K562 (cell line): Measurements from ENCODE around the gene VPS35L. TPM values are rescaled to one million over a fixed set of nuclear protein-coding genes. Genes with fewer than 3 reads are reported as not detected.

Source experiments
- CBFA2T3 ChIP-seq: fragments of 450-650 bp; IDR thresholded peaks from 2 replicates; pipeline ENCODE4 v1.6.1; 2017
- CHD4 ChIP-seq: fragments of 200-600 bp; sonication (generic); IDR thresholded peaks from 3 replicates; pipeline ENCODE4 v1.6.1; 2012; ENCODE audit warnings: low read depth, mild to moderate bottlenecking, mixed read lengths, low read length, inconsistent platforms; ENCODE audit not compliant: insufficient read depth, insufficient replicate concordance, poor library complexity, severe bottlenecking
- ELF4 ChIP-seq: fragments of 450-650 bp; formaldehyde crosslinking; IDR thresholded peaks from 2 replicates; pipeline ENCODE4 v1.4.0; 2022; ENCODE audit warnings: missing genetic modification characterization
- ETS2 ChIP-seq: IDR thresholded peaks from 2 replicates; pipeline ENCODE4 v1.6.1; 2016; ENCODE audit warnings: borderline replicate concordance, missing genetic modification characterization, mild to moderate bottlenecking, moderate library complexity, missing compliant biosample characterization; ENCODE audit not compliant: poor library complexity, severe bottlenecking
- ETV6 ChIP-seq, 3 experiments: fragments of 150-350 bp in 1 of 3; sonication (generic) in 1 of 3; formaldehyde crosslinking in 1 of 3; IDR thresholded peaks; 2 replicates each; pipeline versions ENCODE4 v1.6.1 to v1.8.0; 2014 to 2022; ENCODE audit warnings: borderline replicate concordance in 2 of 3, low read depth in 2 of 3, antibody characterized with exemption in 1 of 3, low read length in 1 of 3, mild to moderate bottlenecking in 1 of 3, missing genetic modification reagents in 1 of 3
- FOXK1 ChIP-seq: sonication (generic); formaldehyde crosslinking; IDR thresholded peaks from 2 replicates; pipeline ENCODE4 v1.8.0; 2022; ENCODE audit warnings: missing genetic modification reagents, mild to moderate bottlenecking, borderline replicate concordance
- GATAD2B ChIP-seq: fragments of 450-650 bp; IDR thresholded peaks from 2 replicates; pipeline ENCODE4 v1.6.1; 2017; ENCODE audit warnings: mild to moderate bottlenecking, borderline replicate concordance
- HES1 ChIP-seq: fragments of 450-650 bp; IDR thresholded peaks from 2 replicates; pipeline ENCODE4 v1.6.1; 2016; ENCODE audit warnings: low read depth, mild to moderate bottlenecking, moderate library complexity
- HMG20B ChIP-seq: fragments of 250-450 bp; sonication (Bioruptor Pico); IDR thresholded peaks from 2 replicates; pipeline ENCODE4 v1.5.0; 2021; ENCODE audit warnings: mild to moderate bottlenecking
- IRF2 ChIP-seq: sonication (generic); formaldehyde crosslinking; IDR thresholded peaks from 2 replicates; pipeline ENCODE4 v1.8.1; 2022; ENCODE audit warnings: mild to moderate bottlenecking, missing genetic modification reagents
- NCOA1 ChIP-seq: fragments of 450-650 bp; IDR thresholded peaks from 2 replicates; pipeline ENCODE4 v1.6.1; 2016; ENCODE audit warnings: low read depth
- NCOA2 ChIP-seq, 2 experiments: fragments of 450-650 bp; IDR thresholded peaks; 2 replicates each; pipeline ENCODE4 v1.6.1; 2018; ENCODE audit warnings: mild to moderate bottlenecking in 2 of 2, moderate library complexity in 1 of 2; ENCODE audit not compliant: partially characterized antibody in 2 of 2
- NCOA6 ChIP-seq: fragments of 450-650 bp; IDR thresholded peaks from 2 replicates; pipeline ENCODE4 v1.6.1; 2017; ENCODE audit warnings: mild to moderate bottlenecking
- NUFIP1 ChIP-seq: fragments of 450-650 bp; IDR thresholded peaks from 2 replicates; pipeline ENCODE4 v1.6.1; 2018; ENCODE audit not compliant: partially characterized antibody
- POLR2G ChIP-seq: fragments of 200-400 bp; formaldehyde crosslinking; IDR thresholded peaks from 2 replicates; pipeline ENCODE4 v1.6.1; 2017; ENCODE audit warnings: low read depth, mild to moderate bottlenecking, antibody characterized with exemption, low read length, moderate library complexity
- PTTG1 ChIP-seq: fragments of 450-650 bp; IDR thresholded peaks from 2 replicates; pipeline ENCODE4 v1.6.1; 2016; ENCODE audit warnings: low read depth, mild to moderate bottlenecking, missing genetic modification characterization, missing compliant biosample characterization
- RBM15 ChIP-seq: fragments of 200-400 bp; formaldehyde crosslinking; IDR thresholded peaks from 2 replicates; pipeline ENCODE4 v1.6.1; 2018; ENCODE audit warnings: mild to moderate bottlenecking, low read length, moderate library complexity; ENCODE audit not compliant: insufficient read depth
- SMARCA5 ChIP-seq: fragments of 450-650 bp; IDR thresholded peaks from 2 replicates; pipeline ENCODE4 v1.6.1; 2016
- SUPT5H ChIP-seq: fragments of 450-650 bp; IDR thresholded peaks from 2 replicates; pipeline ENCODE4 v1.6.1; 2016
- TOE1 ChIP-seq, 2 experiments: fragments of 450-650 bp in 1 of 2; sonication (generic) in 1 of 2; formaldehyde crosslinking in 1 of 2; IDR thresholded peaks; 2 replicates each; pipeline versions ENCODE4 v1.7.1 to v1.8.0; 2016 to 2022; ENCODE audit warnings: borderline replicate concordance in 2 of 2, mild to moderate bottlenecking in 2 of 2, antibody characterized with exemption in 1 of 2, inconsistent platforms in 1 of 2, low read depth in 1 of 2, missing genetic modification reagents in 1 of 2, moderate library complexity in 1 of 2
- XRCC5 ChIP-seq: fragments of 200-400 bp; formaldehyde crosslinking; IDR thresholded peaks from 2 replicates; pipeline ENCODE4 v1.6.1; 2017; ENCODE audit warnings: low read depth, mild to moderate bottlenecking, low read length
- ZNF184 ChIP-seq: sonication (generic); formaldehyde crosslinking; IDR thresholded peaks from 2 replicates; pipeline ENCODE4 v1.5.0; 2020; ENCODE audit warnings: missing genetic modification reagents
- ZNF239 ChIP-seq: fragments of 250-450 bp; sonication (Bioruptor Pico); IDR thresholded peaks from 2 replicates; pipeline ENCODE4 v1.4.0; 2020; ENCODE audit warnings: mild to moderate bottlenecking
- ZNF253 ChIP-seq: fragments of 250-450 bp; sonication (Bioruptor Pico); conservative IDR thresholded peaks from 2 replicates; pipeline ENCODE4 v1.6.1; 2021; ENCODE audit warnings: mild to moderate bottlenecking
- ZNF444 ChIP-seq: fragments of 250-450 bp; sonication (Bioruptor Pico); IDR thresholded peaks from 2 replicates; pipeline ENCODE4 v1.4.0; 2020; ENCODE audit warnings: mild to moderate bottlenecking, moderate library complexity
- ZSCAN29 ChIP-seq: fragments of 450-650 bp; IDR thresholded peaks from 2 replicates; pipeline ENCODE4 v1.6.1; 2017
- polyA plus RNA-seq, 8 experiments: library from polyadenylated mRNA; depleted of rRNA in 4 of 8; stranded (reverse) in 5 of 8; unstranded in 3 of 8; fragments of >200 nt; fragmentation: Nextera tagmentation in 2 of 8; fragmentation: Illumina TruSeq in 1 of 8; extraction: Ambion mirVana in 2 of 8; extraction: Trizol in 1 of 8; gene quantifications; 2 replicates each; pipeline versions ENCODE4 v1.2.1 to v1.2.3, GENCODE V29; 2011 to 2014; ENCODE audit warnings: inconsistent platforms in 1 of 8, missing spikeins in 1 of 8
- total RNA-seq, 7 experiments: library from RNA; depleted of rRNA in 6 of 7; stranded (reverse); fragments of >200 nt in 6 of 7; fragmentation: Illumina TruSeq in 2 of 7; extraction: Trizol in 2 of 7; gene quantifications; 2 replicates each; pipeline versions ENCODE4 v1.2.1 to v1.2.3, GENCODE V29; 2011 to 2021; ENCODE audit warnings: low replicate concordance in 1 of 7
- TF ChIP-seq, protein P1 (sequence below): fragments of 250-450 bp; sonication (Bioruptor Pico); IDR thresholded peaks from 2 replicates; pipeline ENCODE4 v1.4.0; 2020; ENCODE audit warnings: mild to moderate bottlenecking, moderate library complexity

Gene VPS35L
- total and polyA plus RNA-seq, 9 of the 15 experiments (the other 6 are each of a cell fraction or from before 2014, with no cell fraction given) = 10.2 to 30.4 (median 20.1) TPM

- TF ChIP-seq, protein P1, sequence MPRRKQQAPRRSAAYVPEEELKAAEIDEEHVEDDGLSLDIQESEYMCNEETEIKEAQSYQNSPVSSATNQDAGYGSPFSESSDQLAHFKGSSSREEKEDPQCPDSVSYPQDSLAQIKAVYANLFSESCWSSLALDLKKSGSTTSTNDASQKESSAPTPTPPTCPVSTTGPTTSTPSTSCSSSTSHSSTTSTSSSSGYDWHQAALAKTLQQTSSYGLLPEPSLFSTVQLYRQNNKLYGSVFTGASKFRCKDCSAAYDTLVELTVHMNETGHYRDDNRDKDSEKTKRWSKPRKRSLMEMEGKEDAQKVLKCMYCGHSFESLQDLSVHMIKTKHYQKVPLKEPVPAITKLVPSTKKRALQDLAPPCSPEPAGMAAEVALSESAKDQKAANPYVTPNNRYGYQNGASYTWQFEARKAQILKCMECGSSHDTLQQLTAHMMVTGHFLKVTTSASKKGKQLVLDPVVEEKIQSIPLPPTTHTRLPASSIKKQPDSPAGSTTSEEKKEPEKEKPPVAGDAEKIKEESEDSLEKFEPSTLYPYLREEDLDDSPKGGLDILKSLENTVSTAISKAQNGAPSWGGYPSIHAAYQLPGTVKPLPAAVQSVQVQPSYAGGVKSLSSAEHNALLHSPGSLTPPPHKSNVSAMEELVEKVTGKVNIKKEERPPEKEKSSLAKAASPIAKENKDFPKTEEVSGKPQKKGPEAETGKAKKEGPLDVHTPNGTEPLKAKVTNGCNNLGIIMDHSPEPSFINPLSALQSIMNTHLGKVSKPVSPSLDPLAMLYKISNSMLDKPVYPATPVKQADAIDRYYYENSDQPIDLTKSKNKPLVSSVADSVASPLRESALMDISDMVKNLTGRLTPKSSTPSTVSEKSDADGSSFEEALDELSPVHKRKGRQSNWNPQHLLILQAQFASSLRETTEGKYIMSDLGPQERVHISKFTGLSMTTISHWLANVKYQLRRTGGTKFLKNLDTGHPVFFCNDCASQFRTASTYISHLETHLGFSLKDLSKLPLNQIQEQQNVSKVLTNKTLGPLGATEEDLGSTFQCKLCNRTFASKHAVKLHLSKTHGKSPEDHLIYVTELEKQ (CRISPR knock-in tag) = no peak
- TF ChIP-seq CHD4 (no peak), HES1 (peak; percentile 99), ELF4 (CRISPR knock-in tag) (0 out of 2 replicates have a peak, but pooled peaks have one; percentile 9), FOXK1 (no peak), ZNF253 (no peak), SUPT5H (no peak), XRCC5 (no peak), SMARCA5 (no peak), NCOA6 (0 out of 2 replicates have a peak, but pooled peaks have one; percentile 15), RBM15 (no peak), ETV6 (IDR thresholded peaks at IDR 0.05; ENCODE audit: borderline replicate concordance in 1 of 2, low read depth in 2 of 2, low read length in 1 of 2) (peak in 1 of 2 experiments; percentile 37; a peak in 1 of 4 replicates), ETV6 (CRISPR knock-in tag; IDR thresholded peaks at IDR 0.05; ENCODE audit: borderline replicate concordance) (no peak), TOE1 (IDR thresholded peaks at IDR 0.05; ENCODE audit: borderline replicate concordance) (peak; percentile 55; the same call in 1 of the 2 replicates), TOE1 (CRISPR knock-in tag; IDR thresholded peaks at IDR 0.05; ENCODE audit: borderline replicate concordance, low read depth) (no peak), ETS2 (no peak), HMG20B (CRISPR knock-in tag) (no peak), NCOA2 (IDR thresholded peaks at IDR 0.05; ENCODE audit: partially characterized antibody in 2 of 2) (peak in 1 of 2 experiments; percentile 74), CBFA2T3 (peak; percentile 98), PTTG1 (tag) (no peak), NUFIP1 (no peak), ZSCAN29 (0 out of 2 replicates have a peak, but pooled peaks have one; percentile 27), GATAD2B (peak; percentile 79), POLR2G (no peak), ZNF239 (CRISPR knock-in tag) (no peak), ZNF444 (CRISPR knock-in tag) (no peak), ZNF184 (CRISPR knock-in tag) (no peak), IRF2 (CRISPR knock-in tag) (no peak), NCOA1 (peak; percentile 81; the same call in 1 of the 2 replicates)
Observed at GRCh38 chr16:19520861-19521331, 34.6 kb upstream of the VPS35L start (continued).
